NCI-H524 treated with DMSO at 0.1 percent for 48 hours (cell line): ENCODE results near the gene JMJD6.
"Not testable (repeated sequence)": the region's sequence is repeated elsewhere in the genome, so short reads cannot be mapped to it uniquely, and the experiment has no call there.

Source experiments
- DNase-seq: peaks from one replicate; lab custom pipeline; 2025; lab: John Stamatoyannopoulos, UW

JMJD6 gene

GRCh38 chr17:76716146-76716838, 10.1 kb downstream of the JMJD6 start:
- no peak for DNase-seq

DNA sequence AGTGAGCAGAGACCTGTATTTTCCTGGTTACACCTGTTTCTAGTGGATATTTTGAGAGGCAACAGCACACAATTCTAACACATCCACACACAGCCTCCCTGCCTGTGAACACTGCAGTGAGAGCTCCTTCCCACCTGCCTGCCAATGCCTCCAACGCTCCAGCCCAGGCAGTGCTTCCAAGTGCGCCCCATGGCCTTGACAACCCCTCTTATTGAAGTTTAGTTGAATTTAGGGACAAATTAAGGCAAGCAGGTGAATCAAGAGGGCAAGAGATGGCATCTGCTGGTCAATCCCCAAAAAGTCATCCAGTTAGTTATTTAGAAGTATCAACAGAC, 10.9 kb downstream of the JMJD6 start:
- no peak for DNase-seq

GRCh38 chr17:76714822-76715495, 11.4 kb downstream of the JMJD6 start:
- DNase-seq = no peak

DNA sequence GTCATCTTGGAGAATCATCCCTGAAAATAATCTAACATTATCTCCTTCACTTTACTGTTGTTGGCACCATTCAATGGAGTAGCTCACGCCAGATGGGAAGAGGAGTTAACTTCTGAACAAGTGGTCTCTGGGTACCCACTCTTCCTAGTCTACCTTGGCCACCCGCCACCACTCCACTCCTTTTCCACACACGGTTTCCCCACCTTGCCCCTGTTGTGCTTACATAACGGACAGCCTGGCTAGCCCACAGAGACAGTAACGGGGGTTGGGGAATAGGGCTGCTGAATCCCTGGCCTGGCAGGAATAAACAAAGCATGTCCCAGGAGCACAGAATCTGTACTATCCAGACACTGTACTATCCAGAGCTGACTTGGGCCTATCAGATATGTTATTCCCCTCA, 12.1 kb downstream of the JMJD6 start:
- DNase-seq = no peak

- DNase-seq = no peak
These were observed 12.6 kb downstream of the JMJD6 start for GRCh38 chr17:76713765-76714164.

GRCh38 chr17:76712321-76712720, 14.1 kb downstream of the JMJD6 start:
- not testable (repeated sequence) for DNase-seq

- peak; percentile 65 for DNase-seq
These were observed 15.4 kb downstream of the JMJD6 start, which contains the start of gene MXRA7 for GRCh38 chr17:76710863-76711611. Gene MXRA7 (minus strand): TSS chr17:76710965. CDS start chr17:76710946, 19 bp downstream.

- DNase-seq = not testable (repeated sequence)
These were observed 16.2 kb downstream of the JMJD6 start for GRCh38 chr17:76709951-76710862.

- peak; percentile 32 for DNase-seq
These were observed 17.1 kb downstream of the JMJD6 start for GRCh38 chr17:76709077-76709950.

DNA sequence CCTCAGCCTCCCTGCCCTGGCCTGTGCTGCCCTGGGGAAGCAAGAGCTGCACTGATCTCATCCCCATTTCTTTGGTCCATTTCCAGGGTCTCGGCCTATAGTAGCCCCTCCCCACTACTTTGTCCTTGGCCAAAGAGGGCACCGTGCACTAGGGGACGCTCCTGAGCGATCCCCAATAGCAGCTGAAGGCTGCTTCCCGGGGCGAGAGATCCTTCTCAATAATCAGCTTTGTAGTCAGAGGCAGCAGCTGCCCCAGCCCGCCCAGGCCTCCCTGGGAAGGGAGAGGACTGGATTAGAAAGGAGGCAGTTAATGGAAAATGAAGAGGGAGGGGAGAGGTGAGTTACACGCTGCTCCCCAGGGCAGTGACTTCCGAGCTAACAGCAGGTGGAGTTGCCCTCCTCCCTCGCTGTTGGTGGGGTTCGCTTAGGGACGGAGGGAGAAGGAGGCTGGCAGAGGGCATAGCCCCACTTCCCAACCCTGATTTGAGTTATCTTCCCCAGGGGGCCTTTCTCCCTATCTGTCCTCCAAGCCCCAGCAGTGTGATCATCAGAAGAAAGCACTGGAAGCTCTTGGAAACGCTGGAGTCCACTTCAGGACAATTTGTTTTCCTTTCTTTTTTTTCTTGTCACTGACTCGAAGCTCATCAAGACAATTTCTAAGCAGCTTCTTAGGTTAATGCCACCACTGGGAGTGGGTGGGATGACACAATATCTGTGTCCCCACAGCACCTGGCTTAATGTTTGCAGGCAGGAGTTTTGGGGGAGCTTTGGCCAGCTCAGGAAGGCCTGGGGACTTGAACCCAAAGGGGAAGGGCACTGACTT, 18.2 kb downstream of the JMJD6 start:
- peak; percentile 96 for DNase-seq

- no peak for DNase-seq
These were observed 19.6 kb downstream of the JMJD6 start for GRCh38 chr17:76706817-76707216.

DNA sequence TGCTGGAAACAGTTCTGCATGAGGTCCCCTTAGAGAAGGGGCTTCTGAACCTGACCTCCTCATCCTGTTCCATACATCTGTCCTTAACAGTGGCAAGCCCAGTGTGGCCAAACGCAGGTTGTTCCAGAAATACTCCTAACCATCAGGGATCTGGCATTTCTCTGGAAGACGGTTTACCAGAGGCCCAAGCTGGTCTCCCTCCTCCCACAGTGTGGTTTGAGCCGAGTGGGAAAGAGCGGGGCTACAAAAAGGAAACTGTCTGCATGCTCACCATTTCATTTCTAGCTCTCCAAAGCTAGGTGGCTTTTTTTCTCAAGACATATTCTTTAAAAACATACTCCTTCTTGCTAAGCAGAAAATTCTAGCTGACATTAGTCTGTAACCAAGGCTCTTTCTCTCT, 21.6 kb downstream of the JMJD6 start:
- DNase-seq = no peak

- DNase-seq = no peak
These were observed 23.3 kb downstream of the JMJD6 start for GRCh38 chr17:76702941-76703637.

- no peak for DNase-seq
These were observed 24.3 kb downstream of the JMJD6 start for GRCh38 chr17:76702076-76702475.

- DNase-seq = no peak
These were observed 24.9 kb downstream of the JMJD6 start for GRCh38 chr17:76701471-76701967.

GRCh38 chr17:76700617-76701470, 25.6 kb downstream of the JMJD6 start:
- no peak for DNase-seq

GRCh38 chr17:76700270-76700616, 26.2 kb downstream of the JMJD6 start:
- DNase-seq = no peak

GRCh38 chr17:76698466-76698977, 27.9 kb downstream of the JMJD6 start:
- not testable (repeated sequence) for DNase-seq
